Thymus (tissue), 14 donors: ENCODE measurements around the gene BEX5. TPM values are rescaled to one million over a fixed set of nuclear protein-coding genes. Genes with fewer than 3 reads are reported as not detected.
"Not testable (repeated sequence)": the region's sequence is repeated elsewhere in the genome, so short reads cannot be mapped to it uniquely, and the experiment has no call there.

ENCODE experiments used
- DNase-seq, 9 donors: peaks; one replicate each; pipeline ENCODE4 v3.0.0-alpha.2; 2013; ENCODE audit warnings: low spot score in 9 of 9, low read depth in 6 of 9, missing footprints in 1 of 9
- H3K27ac ChIP-seq, 2 donors: one replicate each; pipeline ENCODE4 v1.5.1; 2013; ENCODE audit warnings: control low read depth in 1 of 2, low read depth in 1 of 2, low read length in 1 of 2, mild to moderate bottlenecking in 1 of 2, moderate library complexity in 1 of 2
- H3K27me3 ChIP-seq, 2 donors: one replicate each; pipeline ENCODE4 v1.5.1; 2013; ENCODE audit warnings: low read length in 1 of 2; ENCODE audit not compliant: control insufficient read depth in 2 of 2, insufficient read depth in 1 of 2
- H3K36me3 ChIP-seq, 2 donors: one replicate each; pipeline ENCODE4 v1.5.1; 2013; ENCODE audit warnings: low read length in 1 of 2, mild to moderate bottlenecking in 1 of 2, moderate library complexity in 1 of 2; ENCODE audit not compliant: control insufficient read depth in 2 of 2, insufficient read depth in 2 of 2
- H3K4me1 ChIP-seq, 2 donors: one replicate each; pipeline ENCODE4 v1.5.1; 2013; ENCODE audit warnings: low read length in 2 of 2; ENCODE audit not compliant: control insufficient read depth in 2 of 2, insufficient read depth in 2 of 2
- H3K4me3 ChIP-seq, 2 donors: one replicate each; pipeline ENCODE4 v1.5.1; 2013; ENCODE audit warnings: low read length in 2 of 2, control low read depth in 1 of 2, mild to moderate bottlenecking in 1 of 2
- H3K9me3 ChIP-seq, 2 donors: one replicate each; pipeline ENCODE4 v1.5.1; 2013; ENCODE audit warnings: low read length in 1 of 2, mild to moderate bottlenecking in 1 of 2; ENCODE audit not compliant: control insufficient read depth in 2 of 2, insufficient read depth in 1 of 2
- WGBS: extraction: QIAGEN DNeasy Blood & Tissue Kit; methylation state at CpG from one replicate; pipeline ENCODE4 v1.1.7; 2013; 5-methylcytosine and 5-hydroxymethylcytosine counted together
- long read RNA-seq, 10 donors: transcript quantifications; one replicate each; lab custom pipeline, GENCODE V29; 2026
- polyA plus RNA-seq: library from polyadenylated mRNA; stranded (reverse); fragments of 200-250 nt; gene quantifications from one replicate; pipeline ENCODE4 v1.2.3, GENCODE V29; 2013
- total RNA-seq: library from RNA; stranded (reverse); fragments of 120-200 nt; gene quantifications from one replicate; pipeline ENCODE4 v1.2.4, GENCODE V29; 2013
- donor health status: healthy.

BEX5 gene
- total RNA-seq (not detected), polyA plus RNA-seq (1.4 TPM)
- long read RNA-seq, donor 1 = 0 reads
- long read RNA-seq, donor 2 = 0 reads
- long read RNA-seq, donor 3 = 0 reads
- long read RNA-seq, donor 4, partial matches to known transcripts = 0 of 1 reads
- long read RNA-seq, donor 4, other reads (novel, unspliced or antisense) = 0 of 1 reads
- long read RNA-seq, donor 5, transcript BEX5-201 (3 exons, 857 nt) = major isoform, 5 of 5 reads
- long read RNA-seq, donor 5, partial matches to known transcripts = 0 of 5 reads
- long read RNA-seq, donor 5, other reads (novel, unspliced or antisense) = 0 of 5 reads
- long read RNA-seq, donor 6 = 0 reads
- long read RNA-seq, donor 7 = 0 reads
- long read RNA-seq, donor 8 = 0 reads
- long read RNA-seq, donor 9 = 0 reads
- long read RNA-seq, donor 10 = 0 reads

- Histone ChIP-seq H3K27me3 (peaks cover 0 to 18% of the 10 kb centered on the region in 2 donors), H3K27ac (no peak within 1 kb of the TSS), H3K4me3 (peak within 1 kb of the TSS in 1 of 2 donors; percentile 30), H3K4me1 (no peaks in the 10 kb centered on the region), H3K36me3 (no peaks in the 10 kb centered on the region), H3K9me3 (no peaks in the 10 kb centered on the region)
- no peak for DNase-seq
- WGBS = 2% methylated on average over 15 of the region's 15 CpGs
Observed at GRCh38 chrX:102155806-102156179, at the start of gene BEX5. BEX5 (minus strand) TSS chrX:102155977; CDS start chrX:102154265, 1,712 bp downstream.

GRCh38 chrX:102185967-102186720 is 30.4 kb upstream of the BEX5 start:
- no peak overlapping the region for H3K27ac ChIP-seq
- no peaks in the 10 kb centered on the region for H3K36me3 ChIP-seq
- H3K27me3 ChIP-seq = no peaks in the 10 kb centered on the region
- no peak for DNase-seq
- H3K4me1 ChIP-seq = no peaks in the 10 kb centered on the region
- no peak overlapping the region for H3K4me3 ChIP-seq
- peaks cover 0 to 3% of the 10 kb centered on the region in 2 donors for H3K9me3 ChIP-seq
- WGBS = 75% methylated on average over 7 of the region's 7 CpGs

GRCh38 chrX:102154900-102155805 is 624 bp downstream of the BEX5 start:
- WGBS = 2% methylated on average over 32 of the region's 32 CpGs
- peaks cover 0 to 18% of the 10 kb centered on the region in 2 donors for H3K27me3 ChIP-seq
- H3K36me3 ChIP-seq = no peaks in the 10 kb centered on the region
- no peaks in the 10 kb centered on the region for H3K9me3 ChIP-seq
- H3K27ac ChIP-seq = no peak overlapping the region
- DNase-seq = no peak
- H3K4me1 ChIP-seq = no peaks in the 10 kb centered on the region
- peak overlapping the region in 1 of 2 donors; percentile 30 for H3K4me3 ChIP-seq

GRCh38 chrX:102154218-102154860 is 1.4 kb downstream of the BEX5 start:
- Histone ChIP-seq H3K4me3 (no peak overlapping the region), H3K36me3 (no peaks in the 10 kb centered on the region), H3K27ac (no peak overlapping the region), H3K27me3 (peaks cover 0 to 18% of the 10 kb centered on the region in 2 donors), H3K4me1 (no peaks in the 10 kb centered on the region), H3K9me3 (no peaks in the 10 kb centered on the region)
- 23% methylated on average over 11 of the region's 11 CpGs for WGBS
- no peak for DNase-seq

- H3K4me3 ChIP-seq, H3K36me3 ChIP-seq, H3K27ac ChIP-seq, H3K4me1 ChIP-seq, H3K9me3 ChIP-seq, DNase-seq: not testable (repeated sequence)
- peaks cover 0 to 13% of the 10 kb centered on the region in 2 donors for H3K27me3 ChIP-seq
- 6% methylated on average over 25 of the region's 31 CpGs for WGBS
Observed at GRCh38 chrX:102142274-102142673, 13.5 kb downstream of the BEX5 start, which contains the start of gene TCEAL6. TCEAL6 (minus strand) TSS chrX:102142481.

GRCh38 chrX:102141631-102142030 is 14.1 kb downstream of the BEX5 start:
- 17% methylated on average over 19 of the region's 19 CpGs for WGBS
- H3K9me3 ChIP-seq, H3K4me3 ChIP-seq, DNase-seq, H3K4me1 ChIP-seq, H3K36me3 ChIP-seq, H3K27ac ChIP-seq: not testable (repeated sequence)
- peaks cover 0 to 13% of the 10 kb centered on the region in 2 donors for H3K27me3 ChIP-seq

- not testable (repeated sequence) for H3K27ac ChIP-seq, H3K4me3 ChIP-seq, DNase-seq, H3K9me3 ChIP-seq, H3K4me1 ChIP-seq, H3K36me3 ChIP-seq
- peaks cover 0 to 13% of the 10 kb centered on the region in 2 donors for H3K27me3 ChIP-seq
- 58% methylated on average over 16 of the region's 16 CpGs for WGBS
Observed at GRCh38 chrX:102140876-102141275, 14.9 kb downstream of the BEX5 start.

GRCh38 chrX:102138064-102138463 is 17.7 kb downstream of the BEX5 start:
- 63% methylated on average over 4 of the region's 4 CpGs for WGBS
- no peaks in the 10 kb centered on the region for H3K9me3 ChIP-seq
- H3K27ac ChIP-seq = no peak overlapping the region
- H3K4me3 ChIP-seq = no peak overlapping the region
- no peaks in the 10 kb centered on the region for H3K4me1 ChIP-seq
- DNase-seq = no peak
- no peaks in the 10 kb centered on the region for H3K36me3 ChIP-seq
- peaks cover 0 to 13% of the 10 kb centered on the region in 2 donors for H3K27me3 ChIP-seq
